Neural cell (in vitro differentiated cells): ENCODE measurements around the gene ODF2.

Source experiments
- CTCF ChIP-seq: fragments of 450-650 bp; IDR thresholded peaks from 2 replicates; pipeline ENCODE4 v1.5.1; 2014; ENCODE audit warnings: antibody characterized with exemption, mild to moderate bottlenecking, moderate library complexity; ENCODE audit not compliant: poor library complexity, severe bottlenecking
- EP300 ChIP-seq: fragments of 450-650 bp; conservative IDR thresholded peaks from 2 replicates; pipeline ENCODE4 v1.6.1; 2014; ENCODE audit warnings: antibody characterized with exemption, mild to moderate bottlenecking, moderate library complexity; ENCODE audit not compliant: poor library complexity, severe bottlenecking
- EZH2 ChIP-seq: fragments of 200-600, 300-800 bp; shearing (Covaris generic), sonication (generic); IDR thresholded peaks from 2 replicates; pipeline ENCODE4 v1.6.1; 2014; ENCODE audit warnings: antibody characterized with exemption, low read length, borderline replicate concordance, mild to moderate bottlenecking; ENCODE audit not compliant: insufficient read depth, poor library complexity, severe bottlenecking
- MXI1 ChIP-seq: fragments of 450-650 bp; conservative IDR thresholded peaks from 2 replicates; pipeline ENCODE4 v1.6.1; 2014; ENCODE audit warnings: antibody characterized with exemption, mild to moderate bottlenecking; ENCODE audit not compliant: poor library complexity, severe bottlenecking
- REST ChIP-seq: IDR thresholded peaks from 2 replicates; pipeline ENCODE4 v1.6.1; 2012; ENCODE audit warnings: borderline replicate concordance

- no peak for TF ChIP-seq CTCF
- TF ChIP-seq MXI1 = no peak
- no peak for TF ChIP-seq EZH2
- no peak for TF ChIP-seq REST
- TF ChIP-seq EP300 = no peak
Observed at GRCh38 chr9:128439273-128439672, 16.5 kb upstream of the ODF2 start.
